Spleen (tissue), 7 donors: ENCODE data around the gene PLCB4.

Experiments
- CTCF ChIP-seq, 11 experiments: fragments of 200-600 bp in 7 of 11; fragments of 450-650 bp in 4 of 11; sonication (generic) in 4 of 11; IDR thresholded peaks in 8 of 11; conservative IDR thresholded peaks in 3 of 11; 1 replicate in 7 of 11; 2 replicates in 4 of 11; pipeline versions ENCODE4 v1.4.0 to v1.8.0; 2016 to 2021; ENCODE audit warnings: antibody characterized with exemption in 11 of 11, inconsistent platforms in 4 of 11, mild to moderate bottlenecking in 1 of 11
- POLR2A ChIP-seq, 3 donors: fragments of 450-650 bp; IDR thresholded peaks; one replicate each; pipeline ENCODE4 v1.5.1; 2017; ENCODE audit warnings: antibody characterized with exemption in 3 of 3, mild to moderate bottlenecking in 1 of 3
- POLR2AphosphoS5 ChIP-seq, 3 donors: sonication (generic); formaldehyde crosslinking; IDR thresholded peaks; one replicate each; pipeline ENCODE4 v1.5.1; 2017; ENCODE audit warnings: antibody characterized with exemption in 3 of 3
- donor health status: DM: no; HTN: no; CAD: no; lungs with moderate emphysema.
- donor health status: DM: no; HTN: no; CAD: no.
- donor health status: DM: no; HTN: no; CAD: no.

- TF ChIP-seq CTCF (IDR thresholded peaks at IDR 0.05 in 8 of 11, conservative IDR thresholded peaks at IDR 0.05 in 3 of 11): no peak
- no peak for TF ChIP-seq POLR2A (IDR thresholded peaks at IDR 0.05)
- TF ChIP-seq POLR2AphosphoS5 (IDR thresholded peaks at IDR 0.05): no peak
Measured at GRCh38 chr20:9478771-9479170, 409.9 kb downstream of the PLCB4 start.
